Activated T-cell treated with anti-CD3 and anti-CD28 coated beads for 1 hour (primary cell): ENCODE results near the gene CLTA.
A peak's percentile ranks its signal among the peaks of the same experiment; 100 is the strongest.

Source experiments
- DNase-seq: peaks from one replicate; pipeline ENCODE4 v3.0.0-alpha.2; 2020; ENCODE audit warnings: low read depth

Gene CLTA

GRCh38 chr9:36188212-36188611, 2.5 kb upstream of the CLTA start:
- DNase-seq = no peak

- no peak for DNase-seq
Measured at GRCh38 chr9:36189976-36190375, 745 bp upstream of the CLTA start.

- DNase-seq = peak; percentile 41
Measured at GRCh38 chr9:36191290-36191645, 547 bp downstream of the CLTA start.

GRCh38 chr9:36191686-36192085, 965 bp downstream of the CLTA start:
- no peak for DNase-seq

- no peak for DNase-seq
Measured at GRCh38 chr9:36192196-36192595, 1.5 kb downstream of the CLTA start.

- no peak for DNase-seq
Measured at GRCh38 chr9:36193023-36193422, 2.3 kb downstream of the CLTA start.

- no peak for DNase-seq
Measured at GRCh38 chr9:36194326-36195000, 3.7 kb downstream of the CLTA start.

GRCh38 chr9:36204906-36205547, 14.3 kb downstream of the CLTA start:
- no peak for DNase-seq

- no peak for DNase-seq
Measured at GRCh38 chr9:36207016-36207415, 16.3 kb downstream of the CLTA start.

GRCh38 chr9:36207546-36208012, 16.9 kb downstream of the CLTA start:
- no peak for DNase-seq

- DNase-seq = no peak
Measured at GRCh38 chr9:36208521-36209253, 18.0 kb downstream of the CLTA start.

- no peak for DNase-seq
Measured at GRCh38 chr9:36210722-36211121, 20.0 kb downstream of the CLTA start.

GRCh38 chr9:36211510-36211909, 20.8 kb downstream of the CLTA start:
- no peak for DNase-seq

GRCh38 chr9:36213387-36213786, 22.7 kb downstream of the CLTA start:
- DNase-seq = no peak

- no peak for DNase-seq
Measured at GRCh38 chr9:36213989-36214388, 23.3 kb downstream of the CLTA start.

- DNase-seq = no peak
Measured at GRCh38 chr9:36214571-36214970, 23.9 kb downstream of the CLTA start.

GRCh38 chr9:36217256-36217968, 26.7 kb downstream of the CLTA start:
- no peak for DNase-seq

GRCh38 chr9:36218011-36218410, 27.3 kb downstream of the CLTA start:
- no peak for DNase-seq

- DNase-seq = no peak
Measured at GRCh38 chr9:36218411-36218901, 27.7 kb downstream of the CLTA start.

GRCh38 chr9:36221667-36222066, 30.9 kb downstream of the CLTA start:
- DNase-seq = no peak

- no peak for DNase-seq
Measured at GRCh38 chr9:36222449-36222848, 31.7 kb downstream of the CLTA start.

GRCh38 chr9:36237230-36237629, 46.5 kb downstream of the CLTA start:
- no peak for DNase-seq
